ENCODE data around the gene GABBR2.
"Not testable (repeated sequence)": the region's sequence is repeated elsewhere in the genome, so short reads cannot be mapped to it uniquely, and the experiment has no call there.

The GABBR2 gene

GRCh38 chr9:98504298-98505282, 204.1 kb downstream of the GABBR2 start:
- no peaks in the 10 kb centered on the region for H3K9me3 ChIP-seq (ENCODE audit: control insufficient read depth, low read length)
- no peak overlapping the region for H3K4me3 ChIP-seq (ENCODE audit: low read length)
- H3K27me3 ChIP-seq (replicated peaks; ENCODE audit: control insufficient read depth, insufficient read depth, low read length): peaks cover 5% of the 10 kb centered on the region
- H3K36me3 ChIP-seq (ENCODE audit: control insufficient read depth, insufficient read depth, low read length, severe bottlenecking): no peaks in the 10 kb centered on the region
- DNase-seq (ENCODE audit: low read depth): no peak
- H3K4me1 ChIP-seq (ENCODE audit: control insufficient read depth, insufficient read depth, low read length): peaks cover 25% of the 10 kb centered on the region
- no peak overlapping the region for H3K9ac ChIP-seq (ENCODE audit: low read length)

- no peak overlapping the region for H3K4me3 ChIP-seq (ENCODE audit: low read length)
- peaks cover 25% of the 10 kb centered on the region for H3K4me1 ChIP-seq (ENCODE audit: control insufficient read depth, insufficient read depth, low read length)
- peaks cover 5% of the 10 kb centered on the region for H3K27me3 ChIP-seq (replicated peaks; ENCODE audit: control insufficient read depth, insufficient read depth, low read length)
- no peaks in the 10 kb centered on the region for H3K9me3 ChIP-seq (ENCODE audit: control insufficient read depth, low read length)
- H3K9ac ChIP-seq (ENCODE audit: low read length): no peak overlapping the region
- DNase-seq (ENCODE audit: low read depth): no peak
- no peaks in the 10 kb centered on the region for H3K36me3 ChIP-seq (ENCODE audit: control insufficient read depth, insufficient read depth, low read length, severe bottlenecking)
Observed at GRCh38 chr9:98503867-98504266, 204.9 kb downstream of the GABBR2 start.

GRCh38 chr9:98502976-98503325, 205.8 kb downstream of the GABBR2 start:
- no peak overlapping the region for H3K4me3 ChIP-seq (ENCODE audit: low read length)
- H3K27me3 ChIP-seq (replicated peaks; ENCODE audit: control insufficient read depth, insufficient read depth, low read length): peaks cover 4% of the 10 kb centered on the region
- H3K36me3 ChIP-seq (ENCODE audit: control insufficient read depth, insufficient read depth, low read length, severe bottlenecking): no peaks in the 10 kb centered on the region
- DNase-seq (ENCODE audit: low read depth): peak; percentile 68
- no peaks in the 10 kb centered on the region for H3K9me3 ChIP-seq (ENCODE audit: control insufficient read depth, low read length)
- peak overlapping the region; percentile 63 for H3K9ac ChIP-seq (ENCODE audit: low read length)
- peaks cover 25% of the 10 kb centered on the region for H3K4me1 ChIP-seq (ENCODE audit: control insufficient read depth, insufficient read depth, low read length)

- peak; percentile 58 for DNase-seq (ENCODE audit: low read depth)
- H3K27me3 ChIP-seq (replicated peaks; ENCODE audit: control insufficient read depth, insufficient read depth, low read length): no peaks in the 10 kb centered on the region
- H3K9me3 ChIP-seq (ENCODE audit: control insufficient read depth, low read length): no peaks in the 10 kb centered on the region
- peaks cover 25% of the 10 kb centered on the region for H3K4me1 ChIP-seq (ENCODE audit: control insufficient read depth, insufficient read depth, low read length)
- no peak overlapping the region for H3K4me3 ChIP-seq (ENCODE audit: low read length)
- no peaks in the 10 kb centered on the region for H3K36me3 ChIP-seq (ENCODE audit: control insufficient read depth, insufficient read depth, low read length, severe bottlenecking)
- peak overlapping the region; percentile 63 for H3K9ac ChIP-seq (ENCODE audit: low read length)
Observed at GRCh38 chr9:98502311-98502975, 206.3 kb downstream of the GABBR2 start.

GRCh38 chr9:98501819-98502218, 206.9 kb downstream of the GABBR2 start:
- Histone ChIP-seq H3K9ac (ENCODE audit: low read length) (no peak overlapping the region), H3K4me3 (ENCODE audit: low read length) (no peak overlapping the region), H3K36me3 (ENCODE audit: control insufficient read depth, insufficient read depth, low read length, severe bottlenecking) (no peaks in the 10 kb centered on the region), H3K27me3 (replicated peaks; ENCODE audit: control insufficient read depth, insufficient read depth, low read length) (no peaks in the 10 kb centered on the region), H3K4me1 (ENCODE audit: control insufficient read depth, insufficient read depth, low read length) (peaks cover 25% of the 10 kb centered on the region), H3K9me3 (ENCODE audit: control insufficient read depth, low read length) (no peaks in the 10 kb centered on the region)
- no peak for DNase-seq (ENCODE audit: low read depth)

GRCh38 chr9:98501259-98501658, 207.5 kb downstream of the GABBR2 start:
- H3K36me3 ChIP-seq (ENCODE audit: control insufficient read depth, insufficient read depth, low read length, severe bottlenecking); H3K9me3 ChIP-seq (ENCODE audit: control insufficient read depth, low read length); H3K4me3 ChIP-seq (ENCODE audit: low read length); DNase-seq (ENCODE audit: low read depth); H3K27me3 ChIP-seq (replicated peaks; ENCODE audit: control insufficient read depth, insufficient read depth, low read length); H3K9ac ChIP-seq (ENCODE audit: low read length): not testable (repeated sequence)
- H3K4me1 ChIP-seq (ENCODE audit: control insufficient read depth, insufficient read depth, low read length): peaks cover 25% of the 10 kb centered on the region

GRCh38 chr9:98500337-98500919, 208.3 kb downstream of the GABBR2 start:
- no peaks in the 10 kb centered on the region for H3K27me3 ChIP-seq (replicated peaks; ENCODE audit: control insufficient read depth, insufficient read depth, low read length)
- DNase-seq (ENCODE audit: low read depth): no peak

GRCh38 chr9:98495530-98495929, 213.2 kb downstream of the GABBR2 start:
- H3K27me3 ChIP-seq (replicated peaks; ENCODE audit: control insufficient read depth, insufficient read depth, low read length): no peaks in the 10 kb centered on the region
- H3K4me3 ChIP-seq (ENCODE audit: low read length): no peak overlapping the region
- peaks cover 4% of the 10 kb centered on the region for H3K9me3 ChIP-seq (ENCODE audit: control insufficient read depth, low read length)
- no peak for DNase-seq (ENCODE audit: low read depth)
- no peaks in the 10 kb centered on the region for H3K36me3 ChIP-seq (ENCODE audit: control insufficient read depth, insufficient read depth, low read length, severe bottlenecking)
- H3K9ac ChIP-seq (ENCODE audit: low read length): no peak overlapping the region
- H3K4me1 ChIP-seq (ENCODE audit: control insufficient read depth, insufficient read depth, low read length): peaks cover 22% of the 10 kb centered on the region

More at GRCh38 chr9:98500337-98500919, 208.3 kb downstream of the GABBR2 start:
- H3K4me3 ChIP-seq (ENCODE audit: low read length): no peak overlapping the region
- no peak overlapping the region for H3K9ac ChIP-seq (ENCODE audit: low read length)
- H3K36me3 ChIP-seq (ENCODE audit: control insufficient read depth, insufficient read depth, low read length, severe bottlenecking): no peaks in the 10 kb centered on the region
- H3K9me3 ChIP-seq (ENCODE audit: control insufficient read depth, low read length): no peaks in the 10 kb centered on the region
- H3K4me1 ChIP-seq (ENCODE audit: control insufficient read depth, insufficient read depth, low read length): peaks cover 25% of the 10 kb centered on the region

GRCh38 chr9:98494852-98495251, 213.9 kb downstream of the GABBR2 start:
- H3K9me3 ChIP-seq (ENCODE audit: control insufficient read depth, low read length): peaks cover 4% of the 10 kb centered on the region
- DNase-seq (ENCODE audit: low read depth): no peak
- H3K4me3 ChIP-seq (ENCODE audit: low read length): no peak overlapping the region
- peaks cover 22% of the 10 kb centered on the region for H3K4me1 ChIP-seq (ENCODE audit: control insufficient read depth, insufficient read depth, low read length)
- H3K9ac ChIP-seq (ENCODE audit: low read length): no peak overlapping the region
- no peaks in the 10 kb centered on the region for H3K36me3 ChIP-seq (ENCODE audit: control insufficient read depth, insufficient read depth, low read length, severe bottlenecking)
- no peaks in the 10 kb centered on the region for H3K27me3 ChIP-seq (replicated peaks; ENCODE audit: control insufficient read depth, insufficient read depth, low read length)

GRCh38 chr9:98491828-98492227, 216.9 kb downstream of the GABBR2 start:
- peak; percentile 74 for DNase-seq (ENCODE audit: low read depth)
- H3K9me3 ChIP-seq (ENCODE audit: control insufficient read depth, low read length): peaks cover 4% of the 10 kb centered on the region
- H3K27me3 ChIP-seq (replicated peaks; ENCODE audit: control insufficient read depth, insufficient read depth, low read length): no peaks in the 10 kb centered on the region

GRCh38 chr9:98491231-98491651, 217.5 kb downstream of the GABBR2 start:
- Histone ChIP-seq H3K4me1 (ENCODE audit: control insufficient read depth, insufficient read depth, low read length) (peaks cover 35% of the 10 kb centered on the region), H3K9me3 (ENCODE audit: control insufficient read depth, low read length) (peaks cover 4% of the 10 kb centered on the region), H3K4me3 (ENCODE audit: low read length) (no peak overlapping the region)

More at GRCh38 chr9:98491828-98492227, 216.9 kb downstream of the GABBR2 start:
- no peak overlapping the region for H3K4me3 ChIP-seq (ENCODE audit: low read length)
- H3K9ac ChIP-seq (ENCODE audit: low read length): no peak overlapping the region
- H3K36me3 ChIP-seq (ENCODE audit: control insufficient read depth, insufficient read depth, low read length, severe bottlenecking): no peaks in the 10 kb centered on the region
- H3K4me1 ChIP-seq (ENCODE audit: control insufficient read depth, insufficient read depth, low read length): peaks cover 35% of the 10 kb centered on the region

More at GRCh38 chr9:98491231-98491651, 217.5 kb downstream of the GABBR2 start:
- no peaks in the 10 kb centered on the region for H3K27me3 ChIP-seq (replicated peaks; ENCODE audit: control insufficient read depth, insufficient read depth, low read length)
- H3K9ac ChIP-seq (ENCODE audit: low read length): no peak overlapping the region
- peak; percentile 19 for DNase-seq (ENCODE audit: low read depth)
- no peaks in the 10 kb centered on the region for H3K36me3 ChIP-seq (ENCODE audit: control insufficient read depth, insufficient read depth, low read length, severe bottlenecking)

Measured in adipocyte (in vitro differentiated cells).